ENCODE data around the gene GPR146. TPM values are rescaled to one million over a fixed set of nuclear protein-coding genes. Genes with fewer than 3 reads are reported as not detected.

The GPR146 gene
- total and polyA plus RNA-seq, 9 of the 15 experiments (the other 6 are each of a cell fraction or from before 2014, with no cell fraction given), result 0.22 to 3.6 (median 0.64) TPM; not detected in 2

GRCh38 chr7:1060315-1061072 lies 16.1 kb downstream of the GPR146 start (continued):
- TF ChIP-seq MGA (IDR thresholded peaks at IDR 0.05) (peak; percentile 39), E2F6 (IDR thresholded peaks at IDR 0.05; ENCODE audit: borderline replicate concordance in 1 of 2, extremely low read depth in 1 of 2, insufficient read depth in 1 of 2, insufficient read length in 1 of 2, low read depth in 1 of 2, low read length in 1 of 2, poor library complexity in 1 of 2, severe bottlenecking in 1 of 2) (peak; percentile 29 to 39), RAD51 (IDR thresholded peaks at IDR 0.05; ENCODE audit: borderline replicate concordance, low read depth) (peak; percentile 25; the same call in 1 of the 2 replicates), USF2 (CRISPR knock-in tag; IDR thresholded peaks at IDR 0.05) (peak; percentile 48), MAX (CRISPR knock-in tag; IDR thresholded peaks at IDR 0.05) (peak; percentile 55), ZNF583 (CRISPR knock-in tag; IDR thresholded peaks at IDR 0.05) (no peak), ZFX (CRISPR knock-in tag; IDR thresholded peaks at IDR 0.05) (peak; percentile 30), CBFB (CRISPR knock-in tag; IDR thresholded peaks at IDR 0.05) (no peak), MYC (IDR thresholded peaks at IDR 0.05; ENCODE audit: low read depth, low read length) (no peak), MYC (CRISPR knock-in tag; IDR thresholded peaks at IDR 0.05; ENCODE audit: borderline replicate concordance, low read depth) (peak; percentile 17; the same call in 1 of the 2 replicates)
